ENCODE measurements around the gene TBL3. TPM values are rescaled to one million over a fixed set of nuclear protein-coding genes. Genes with fewer than 3 reads are reported as not detected.
"Not testable (repeated sequence)": the region's sequence is repeated elsewhere in the genome, so short reads cannot be mapped to it uniquely, and the experiment has no call there.

The TBL3 gene
- total RNA-seq, 1 donor from 2014 or later, result 46.1 TPM

- DNase-seq, result no peak
These were observed 27.1 kb upstream of the TBL3 start for GRCh38 chr16:1944612-1945199.

GRCh38 chr16:1945559-1946391 lies 26.1 kb upstream of the TBL3 start:
- DNase-seq, result no peak

- peak; percentile 54 for DNase-seq
These were observed 25.1 kb upstream of the TBL3 start for GRCh38 chr16:1946495-1947368.

- no peak for DNase-seq
These were observed 24.5 kb upstream of the TBL3 start for GRCh38 chr16:1947369-1947670.

DNA sequence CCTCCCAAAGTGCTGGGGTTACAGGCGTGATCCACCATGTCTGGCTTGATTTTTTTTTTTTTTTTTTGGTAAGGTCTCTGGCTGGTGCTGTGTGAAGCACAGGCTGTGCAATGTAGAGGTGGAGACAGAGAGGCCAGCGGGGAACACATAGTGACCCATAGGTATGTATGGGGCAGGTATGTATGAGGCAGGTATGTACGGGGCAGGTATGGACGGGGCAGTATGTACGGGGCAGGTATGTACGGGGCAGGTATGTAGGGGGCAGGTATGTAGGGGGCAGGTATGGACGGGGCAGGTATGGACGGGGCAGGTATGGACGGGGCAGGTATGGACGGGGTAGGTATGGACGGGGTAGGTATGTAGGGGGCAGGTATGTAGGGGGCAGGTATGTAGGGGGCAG lies 22.3 kb upstream of the TBL3 start:
- no peak for DNase-seq

GRCh38 chr16:1950047-1950446 lies 21.8 kb upstream of the TBL3 start:
- no peak for DNase-seq

DNA sequence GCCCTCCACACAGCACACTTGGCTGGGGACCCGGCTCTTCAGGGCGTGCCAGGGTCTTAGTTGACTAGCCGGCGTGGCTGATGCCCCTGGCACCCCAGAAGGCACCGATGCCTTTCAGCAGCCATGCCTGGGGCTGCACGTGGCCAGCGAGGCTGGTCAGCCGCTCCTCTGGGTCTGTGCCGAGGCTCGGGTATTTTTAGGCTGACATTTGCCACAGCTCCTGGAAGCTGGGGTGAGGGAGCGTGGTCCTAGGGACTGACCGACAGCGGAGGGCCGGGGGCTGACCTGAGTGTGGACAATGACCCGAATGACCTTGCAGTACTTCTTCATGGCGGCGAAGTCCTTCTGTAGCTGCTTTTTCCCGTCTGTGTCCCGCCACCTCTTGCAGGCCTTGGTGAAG lies 21.3 kb upstream of the TBL3 start:
- DNase-seq, result no peak

DNA sequence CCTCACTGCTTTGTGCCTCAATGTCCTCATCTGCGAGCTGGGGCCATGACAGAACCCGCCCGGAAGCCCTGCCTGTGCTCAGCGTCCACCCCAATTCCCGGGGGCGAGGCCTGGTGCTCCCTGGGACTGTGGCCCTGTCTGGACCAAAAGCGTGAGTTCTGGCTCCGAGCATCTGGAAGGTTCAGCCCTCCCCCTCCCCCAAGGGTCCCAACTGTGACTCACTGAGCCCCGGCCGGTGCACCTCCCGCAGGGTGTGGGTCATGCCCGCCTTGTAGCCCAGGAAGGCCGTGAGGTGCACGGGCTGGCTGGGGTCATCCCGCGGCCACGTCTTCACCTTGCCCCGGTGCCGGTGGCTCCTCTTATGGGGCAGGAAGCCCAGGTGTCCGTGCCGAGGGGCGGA lies 18.1 kb upstream of the TBL3 start:
- DNase-seq, result no peak

GRCh38 chr16:1957434-1958142 lies 14.3 kb upstream of the TBL3 start:
- DNase-seq, result not testable (repeated sequence)

- not testable (repeated sequence) for DNase-seq
These were observed 13.7 kb upstream of the TBL3 start for GRCh38 chr16:1958143-1958491.

- no peak for DNase-seq
These were observed 13.1 kb upstream of the TBL3 start for GRCh38 chr16:1958715-1959268.

DNA sequence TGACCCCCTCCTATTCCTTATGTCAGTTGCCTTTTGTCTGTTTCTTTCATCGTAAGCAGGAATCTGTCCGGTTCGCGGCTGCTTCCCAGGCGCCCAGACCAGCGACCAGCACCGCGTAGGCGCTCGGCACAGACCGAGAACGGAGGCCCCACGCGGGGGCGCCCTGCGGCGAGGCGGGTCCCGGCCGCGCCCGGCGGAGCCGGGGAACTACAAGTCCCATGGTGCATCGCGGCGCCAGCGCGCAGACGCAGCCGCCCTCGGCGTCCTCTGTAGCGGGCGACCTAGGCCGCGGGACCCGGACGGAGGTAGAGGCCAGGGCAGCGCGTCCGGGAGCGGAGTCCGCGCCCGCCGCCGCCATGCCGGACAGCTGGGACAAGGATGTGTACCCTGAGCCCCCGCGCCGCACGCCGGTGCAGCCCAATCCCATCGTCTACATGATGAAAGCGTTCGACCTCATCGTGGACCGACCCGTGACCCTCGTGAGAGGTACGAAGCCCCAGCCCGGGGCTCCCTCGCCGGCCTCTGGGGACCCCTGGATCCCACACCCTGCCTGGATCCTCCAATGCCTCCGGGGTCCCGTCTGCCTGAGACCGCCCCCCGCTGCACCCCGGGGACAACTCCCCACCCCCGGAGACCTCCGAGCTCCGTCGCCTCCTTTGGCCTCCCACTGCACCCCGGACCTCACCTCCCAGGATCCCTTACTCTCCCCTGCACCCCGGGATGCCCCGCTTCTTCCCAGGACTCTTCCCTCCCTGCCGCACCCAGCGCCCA lies 12.4 kb upstream of the TBL3 start, which contains the start of gene NDUFB10:
Gene NDUFB10, plus strand, starts transcription at position 270 of the 771 bp plus-strand sequence. Its CDS starts 87 bp downstream, at position 357.
- peak; percentile 95 for DNase-seq

DNA sequence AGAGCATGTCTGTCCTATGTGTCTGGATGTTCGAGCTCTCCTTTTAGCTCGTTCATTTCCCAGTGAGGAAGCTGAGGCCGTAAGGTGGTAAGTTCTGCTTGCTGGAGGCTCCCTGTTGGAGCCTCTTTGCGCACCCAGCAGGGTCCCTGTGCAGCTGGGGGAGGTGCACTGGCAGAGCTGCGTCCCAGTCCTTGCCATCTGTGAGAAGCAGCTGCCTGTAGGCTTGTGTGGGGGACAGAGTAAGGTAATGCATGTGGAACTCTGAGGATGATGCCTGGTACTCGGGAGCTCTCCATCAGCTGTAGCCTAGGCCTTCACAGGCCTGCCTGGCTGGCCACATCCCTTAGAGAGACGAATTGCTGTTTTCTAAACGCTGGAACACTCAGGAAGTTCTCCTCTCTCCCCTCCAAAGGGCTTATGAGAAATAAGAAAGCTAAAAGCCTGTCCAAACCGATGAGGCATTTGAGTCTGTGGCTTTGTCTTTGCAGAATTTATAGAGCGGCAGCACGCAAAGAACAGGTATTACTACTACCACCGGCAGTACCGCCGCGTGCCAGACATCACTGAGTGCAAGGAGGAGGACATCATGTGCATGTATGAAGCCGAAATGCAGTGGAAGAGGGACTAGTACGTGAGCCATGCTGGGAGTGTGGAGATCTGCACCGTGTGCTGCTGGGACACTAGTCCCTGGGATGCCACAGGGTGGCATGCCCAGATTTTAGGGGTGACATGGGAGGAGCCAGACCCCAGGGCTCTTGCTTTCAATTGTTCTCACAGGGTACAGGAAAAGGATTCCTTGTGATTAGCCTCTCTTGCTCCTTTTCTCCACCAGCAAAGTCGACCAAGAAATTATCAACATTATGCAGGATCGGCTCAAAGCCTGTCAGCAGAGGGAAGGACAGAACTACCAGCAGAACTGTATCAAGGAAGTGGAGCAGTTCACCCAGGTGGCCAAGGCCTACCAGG lies 10.9 kb upstream of the TBL3 start:
- peak; percentile 31 for DNase-seq

DNA sequence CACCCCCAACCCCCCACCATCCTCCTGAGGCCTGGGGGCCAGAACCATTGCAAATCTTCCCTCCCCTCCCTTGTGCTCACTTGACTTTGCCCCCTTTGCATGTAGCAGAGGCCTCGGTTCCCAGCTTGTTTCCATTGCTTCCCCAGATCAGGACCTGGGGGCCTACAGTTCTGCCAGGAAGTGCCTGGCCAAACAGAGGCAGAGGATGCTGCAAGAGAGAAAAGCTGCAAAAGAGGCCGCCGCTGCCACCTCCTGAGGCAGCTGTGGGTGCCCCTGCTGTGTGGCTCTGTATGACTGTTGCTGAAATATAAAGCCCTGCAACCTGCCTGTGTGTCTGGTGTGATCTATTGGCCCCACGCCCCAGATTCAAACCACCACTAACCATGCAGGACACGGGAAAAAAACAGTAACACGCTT lies 10.2 kb upstream of the TBL3 start:
- DNase-seq, result no peak

DNA sequence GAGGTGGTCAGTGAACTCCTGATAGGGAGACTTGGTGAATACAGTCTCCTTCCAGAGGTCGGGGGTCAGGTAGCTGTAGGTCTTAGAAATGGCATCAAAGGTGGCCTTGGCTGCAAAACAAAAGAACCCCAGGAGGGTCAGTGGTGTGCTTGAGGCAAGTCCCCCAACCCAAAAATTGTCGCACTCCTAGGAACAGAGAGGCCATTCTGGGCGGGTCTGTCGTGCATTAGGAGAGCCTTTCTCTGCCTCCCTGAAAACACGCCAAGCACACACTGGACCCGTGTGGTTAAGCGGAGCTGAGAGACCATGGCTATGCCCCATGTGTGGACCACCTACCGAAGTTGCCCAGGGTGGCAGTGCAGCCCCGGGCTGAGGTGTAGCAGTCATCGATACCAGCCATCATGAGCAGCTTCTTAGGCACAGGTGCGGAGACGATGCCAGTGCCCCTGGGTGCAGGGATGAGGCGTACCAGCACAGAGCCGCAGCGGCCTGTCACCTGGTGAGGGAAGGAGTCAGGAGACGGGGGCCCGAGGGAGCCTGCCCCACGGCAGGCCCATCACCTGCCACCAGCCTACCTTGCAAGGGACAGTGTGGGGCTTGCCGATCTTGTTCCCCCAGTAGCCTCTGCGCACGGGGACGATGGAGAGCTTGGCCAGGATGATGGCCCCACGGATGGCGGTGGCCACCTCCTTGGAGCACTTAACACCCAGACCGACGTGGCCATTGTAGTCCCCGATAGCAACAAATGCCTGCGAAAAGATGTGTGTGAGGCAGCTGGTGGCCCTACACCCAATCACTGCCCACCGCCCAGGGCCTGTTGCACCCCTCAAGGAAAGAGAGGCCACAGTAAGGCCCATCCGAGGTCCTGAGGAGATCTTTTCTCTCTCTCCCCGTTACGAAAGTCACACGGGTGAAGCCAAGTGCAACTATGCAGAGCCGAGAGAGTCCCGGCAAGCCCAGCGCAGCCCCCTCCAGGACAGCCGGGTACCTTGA lies 9.4 kb upstream of the TBL3 start:
- DNase-seq, result not testable (repeated sequence)

DNA sequence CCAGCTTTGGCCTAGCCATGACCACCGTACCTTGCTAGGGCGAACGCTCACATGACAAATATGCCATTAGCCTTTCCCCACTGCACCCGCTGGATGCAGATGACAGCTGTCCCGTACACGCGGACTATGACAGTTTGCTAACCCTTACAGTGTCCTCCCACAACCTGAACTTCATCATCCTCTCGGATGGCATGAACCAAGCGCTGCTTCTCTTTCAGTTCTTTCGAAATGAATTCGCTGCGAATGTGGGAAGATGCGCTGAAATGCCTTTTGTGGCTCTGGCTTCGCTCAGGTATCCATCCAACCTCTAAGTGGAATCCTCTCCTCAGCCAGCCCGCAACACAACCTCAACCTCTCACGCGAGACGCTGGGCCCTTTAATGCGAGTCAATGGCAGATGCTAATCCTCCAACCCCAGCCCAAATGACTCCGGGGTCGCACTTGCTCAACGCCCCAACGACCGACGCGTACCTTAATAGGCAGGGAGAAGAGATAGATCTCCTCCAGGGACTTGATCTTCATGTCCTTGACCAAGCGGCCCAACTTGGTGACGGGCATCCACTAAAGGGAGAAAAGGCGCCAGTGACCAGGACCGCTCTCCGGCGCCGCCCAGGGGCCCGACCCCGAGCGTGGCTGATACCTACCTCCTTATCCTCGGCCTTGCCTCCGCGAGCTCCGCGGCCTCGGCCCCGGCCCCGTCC lies 7.9 kb upstream of the TBL3 start:
- DNase-seq, result peak; percentile 60

- peak; percentile 99 for DNase-seq
These were observed 7.1 kb upstream of the TBL3 start, which contains the start of gene RPS2 for GRCh38 chr16:1964506-1965395. Gene RPS2, minus strand, starts transcription at chr16:1964826. Its CDS starts 201 bp downstream, at chr16:1964625.
